ENCODE data around the gene SERPINB10. TPM values are rescaled to one million over a fixed set of nuclear protein-coding genes. Genes with fewer than 3 reads are reported as not detected.

The SERPINB10 gene
- total RNA-seq, 1 donor from 2014 or later, result not detected

DNA sequence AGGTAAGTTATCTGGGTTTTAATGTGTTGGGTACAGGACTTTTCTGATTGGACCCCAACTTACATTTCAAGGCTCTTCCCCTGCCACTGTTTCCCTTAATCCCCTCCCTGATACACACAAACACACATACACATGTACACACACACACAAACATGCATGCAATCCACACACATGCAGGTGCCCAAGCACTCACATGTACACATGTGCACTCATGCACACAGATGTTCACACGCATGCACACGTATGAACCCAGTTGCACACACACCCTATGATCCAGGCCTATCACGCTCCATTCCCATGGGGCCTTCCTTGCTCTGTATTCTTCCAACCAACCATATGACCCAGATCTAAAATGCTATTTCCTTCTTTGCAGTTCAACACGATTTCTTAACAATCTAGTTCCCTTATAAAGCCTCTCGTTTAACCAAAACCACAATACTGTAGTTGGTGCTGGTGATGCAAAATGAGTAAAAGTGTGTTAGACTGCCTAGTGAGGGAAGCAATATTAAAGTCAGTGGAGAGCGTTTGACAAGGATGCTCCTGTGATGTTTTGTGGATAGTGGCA lies 73.2 kb downstream of the SERPINB10 start:
- DNase-seq (ENCODE audit: low read depth in 2 of 2), result no peak

GRCh38 chr18:63981719-63982118 lies 74.0 kb downstream of the SERPINB10 start:
- no peak for DNase-seq (ENCODE audit: low read depth in 2 of 2)

GRCh38 chr18:63982361-63982760 lies 74.6 kb downstream of the SERPINB10 start:
- DNase-seq (ENCODE audit: low read depth in 2 of 2), result no peak

Other genes with a start within 250 kb of the SERPINB10 start
- gene SERPINB3, start 246.1 kb upstream of the SERPINB10 start, total RNA-seq, result not detected in 2 replicates
- not detected in 2 replicates for gene SERPINB11, start 205.0 kb upstream of the SERPINB10 start, total RNA-seq
- 0.22 TPM in 1 of 2 replicates, not detected in the other for gene SERPINB7, start 132.5 kb upstream of the SERPINB10 start, total RNA-seq
- 0.20 and 0.22 TPM in 2 replicates for gene SERPINB2, start 20.3 kb upstream of the SERPINB10 start, total RNA-seq
- gene HMSD, start 41.3 kb downstream of the SERPINB10 start, total RNA-seq, result not detected in 2 replicates
- gene SERPINB8, start 62.1 kb downstream of the SERPINB10 start, total RNA-seq, result 2.2 and 8.5 TPM in 2 replicates
- gene LINC00305, start 241.1 kb downstream of the SERPINB10 start, total RNA-seq, result 0.20 and 0.87 TPM in 2 replicates

Measured in lung microvascular endothelial cell (primary cell).